Colonic mucosa (tissue), 4 donors: Measurements from ENCODE around the gene RNF214. TPM values are rescaled to one million over a fixed set of nuclear protein-coding genes. Genes with fewer than 3 reads are reported as not detected.

Experiments
- DNase-seq: peaks from one replicate; pipeline ENCODE4 v3.0.0-alpha.2; 2020
- H3K27ac ChIP-seq: fragments of 200-600 bp; one replicate; pipeline ENCODE4 v1.8.0; 2021
- H3K27me3 ChIP-seq: fragments of 200-600 bp; one replicate; pipeline ENCODE4 v1.8.0; 2021
- H3K36me3 ChIP-seq: fragments of 200-600 bp; one replicate; pipeline ENCODE4 v1.8.0; 2021
- H3K4me1 ChIP-seq: fragments of 200-600 bp; one replicate; pipeline ENCODE4 v1.8.0; 2021; ENCODE audit warnings: mild to moderate bottlenecking
- H3K4me3 ChIP-seq: fragments of 200-600 bp; one replicate; pipeline ENCODE4 v1.8.0; 2021
- H3K9ac ChIP-seq, 2 donors: one replicate each; pipeline ENCODE4 v1.7.0; 2013; ENCODE audit warnings: control low read depth in 2 of 2, low read depth in 2 of 2, low read length in 2 of 2
- H3K9me3 ChIP-seq: fragments of 200-600 bp; one replicate; pipeline ENCODE4 v1.8.0; 2021
- intact Hi-C: fragments of 100-400 bp; cut with DNase I; formaldehyde crosslinking; loops from one replicate; pipeline ENCODE4 v1.14.1; 2022
- total RNA-seq, 2 donors: library from RNA; stranded (reverse); fragmentation: NEBNext Ultra II Directional in 1 of 2; extraction: Animal tissue kit (Norgen Biotek cat#: 25700) in 1 of 2; gene quantifications; one replicate each; pipeline ENCODE4 v1.2.1, GENCODE V29; 2021
- TF ChIP-seq, protein P1 (sequence below): fragments of 200-600 bp; IDR thresholded peaks from one replicate; pipeline ENCODE4 v1.8.0; 2022; ENCODE audit warnings: antibody characterized with exemption, mild to moderate bottlenecking
- donor health status: healthy.
- donor health status: DM: no; HTN: no; CAD: no.
- donor health status: DM: no; HTN: no; CAD: no.

The RNF214 gene
- total RNA-seq, 2 donors from 2014 or later, result 20.0 to 20.3 TPM

DNA sequence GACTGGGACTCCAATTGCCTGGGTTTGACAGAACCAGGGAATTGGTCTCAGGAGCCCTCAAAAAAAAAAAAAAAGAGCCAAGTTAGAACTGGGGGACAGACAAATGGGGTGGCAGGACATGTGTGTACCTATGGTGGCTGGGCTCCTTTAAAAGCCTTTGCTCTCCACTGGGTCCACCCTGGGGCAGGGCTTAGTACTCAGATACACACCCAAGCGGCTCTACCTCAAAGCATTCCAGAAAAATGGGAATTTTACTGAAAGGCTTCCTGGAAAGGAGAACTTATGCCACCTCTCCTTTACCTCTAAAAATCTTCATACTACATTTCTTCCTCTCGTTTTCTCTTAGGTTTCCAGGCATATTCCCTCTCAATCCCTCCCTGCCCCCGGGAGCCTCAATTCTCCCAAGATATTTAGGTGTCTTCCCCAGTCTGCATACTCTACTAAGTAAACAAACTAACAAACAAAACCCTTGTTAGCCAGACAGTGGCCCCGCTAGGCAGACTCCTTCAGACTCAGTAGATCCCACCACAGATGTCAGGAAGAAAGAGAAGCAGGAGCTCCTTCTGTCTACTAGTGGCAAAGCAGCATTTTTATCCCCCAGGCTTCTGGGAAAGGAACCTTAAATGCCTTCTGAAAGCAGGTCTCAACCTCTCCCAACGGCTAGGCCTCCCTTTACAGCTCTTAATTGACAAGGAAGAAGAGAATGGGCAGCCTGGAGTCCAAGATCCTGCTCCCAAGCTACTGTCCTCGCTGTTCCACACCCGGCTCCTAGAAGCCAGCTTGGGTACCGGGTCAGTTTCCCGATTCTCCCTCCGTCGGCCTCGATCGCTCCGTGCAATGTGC lies 1.3 kb upstream of the RNF214 start:
- peaks cover 6% of the 10 kb centered on the region for H3K4me1 ChIP-seq
- H3K9me3 ChIP-seq, result no peaks in the 10 kb centered on the region
- no peaks in the 10 kb centered on the region for H3K27me3 ChIP-seq
- peaks cover 9% of the 10 kb centered on the region for H3K36me3 ChIP-seq
- peak overlapping the region; percentile 94 for H3K27ac ChIP-seq
- TF ChIP-seq, protein P1, sequence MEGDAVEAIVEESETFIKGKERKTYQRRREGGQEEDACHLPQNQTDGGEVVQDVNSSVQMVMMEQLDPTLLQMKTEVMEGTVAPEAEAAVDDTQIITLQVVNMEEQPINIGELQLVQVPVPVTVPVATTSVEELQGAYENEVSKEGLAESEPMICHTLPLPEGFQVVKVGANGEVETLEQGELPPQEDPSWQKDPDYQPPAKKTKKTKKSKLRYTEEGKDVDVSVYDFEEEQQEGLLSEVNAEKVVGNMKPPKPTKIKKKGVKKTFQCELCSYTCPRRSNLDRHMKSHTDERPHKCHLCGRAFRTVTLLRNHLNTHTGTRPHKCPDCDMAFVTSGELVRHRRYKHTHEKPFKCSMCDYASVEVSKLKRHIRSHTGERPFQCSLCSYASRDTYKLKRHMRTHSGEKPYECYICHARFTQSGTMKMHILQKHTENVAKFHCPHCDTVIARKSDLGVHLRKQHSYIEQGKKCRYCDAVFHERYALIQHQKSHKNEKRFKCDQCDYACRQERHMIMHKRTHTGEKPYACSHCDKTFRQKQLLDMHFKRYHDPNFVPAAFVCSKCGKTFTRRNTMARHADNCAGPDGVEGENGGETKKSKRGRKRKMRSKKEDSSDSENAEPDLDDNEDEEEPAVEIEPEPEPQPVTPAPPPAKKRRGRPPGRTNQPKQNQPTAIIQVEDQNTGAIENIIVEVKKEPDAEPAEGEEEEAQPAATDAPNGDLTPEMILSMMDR, result no peak
- intact Hi-C loops, result loop anchor here (2.0 to 5.0 kb wide), 2 partner anchors 50 to 96 kb away; partner anchors contain the start of gene CEP164
- H3K9ac ChIP-seq, result peak overlapping the region; percentile 97 to 100
- peak; percentile 82 for DNase-seq
- peak overlapping the region; percentile 97 for H3K4me3 ChIP-seq

DNA sequence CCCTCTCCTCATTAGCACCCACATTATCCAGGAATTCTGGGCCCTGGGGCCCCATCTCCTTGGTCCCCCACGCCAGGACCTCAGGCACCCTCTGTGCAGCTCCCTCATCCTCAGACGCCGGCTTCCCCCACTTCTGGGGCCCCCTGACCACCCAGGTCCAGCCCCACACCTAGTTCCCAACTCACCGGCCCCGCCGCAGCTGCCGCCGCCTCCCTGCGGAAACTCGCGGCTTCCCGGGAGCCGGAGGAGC lies 704 bp upstream of the RNF214 start, which contains the start of gene PCSK7:
Gene PCSK7 (minus strand): TSS at position 232 of the 250 bp plus-strand sequence. CDS start 2,229 bp downstream, outside the sequence.
- TF ChIP-seq, protein P1, result no peak
- H3K4me3 ChIP-seq, result peak within 1 kb of the TSS; percentile 97
- H3K9ac ChIP-seq, result peak within 1 kb of the TSS; percentile 97 to 100
- peaks cover 6% of the 10 kb centered on the region for H3K4me1 ChIP-seq
- H3K27ac ChIP-seq, result peak within 1 kb of the TSS; percentile 94
- intact Hi-C loops, result loop anchor here (2.0 to 5.0 kb wide), 2 partner anchors 51 to 96 kb away; partner anchors contain the start of gene CEP164
- no peaks in the 10 kb centered on the region for H3K9me3 ChIP-seq
- H3K36me3 ChIP-seq, result peaks cover 9% of the 10 kb centered on the region
- no peaks in the 10 kb centered on the region for H3K27me3 ChIP-seq
- peak; percentile 82 for DNase-seq

DNA sequence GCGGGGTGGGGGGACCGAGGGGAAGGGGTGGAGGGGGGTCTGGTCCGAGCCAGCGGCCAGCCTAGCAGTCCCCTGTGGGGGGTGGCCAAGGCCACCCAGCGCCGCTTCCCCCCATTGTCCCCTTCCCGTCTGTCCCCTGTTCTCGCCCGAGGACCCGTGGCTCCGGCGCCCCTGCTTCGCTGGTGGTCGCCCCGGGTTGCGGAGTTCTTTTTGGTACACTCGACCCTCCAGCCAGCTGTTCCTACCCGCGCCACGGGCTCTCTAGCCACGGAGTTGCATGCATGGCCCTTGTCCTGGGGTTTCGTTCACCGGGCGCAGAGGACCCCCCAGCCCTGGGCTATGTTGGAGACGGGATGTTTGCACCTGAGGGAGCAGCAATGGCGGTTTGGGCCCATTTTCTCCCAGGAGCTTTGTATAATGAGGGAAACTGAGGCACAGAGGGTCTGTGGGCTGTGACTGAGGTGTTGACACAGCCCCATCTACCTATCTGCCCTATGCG lies 489 bp downstream of the RNF214 start:
- peak overlapping the region; percentile 94 for H3K27ac ChIP-seq
- peak overlapping the region; percentile 97 for H3K4me3 ChIP-seq
- H3K9ac ChIP-seq, result peak overlapping the region; percentile 77 to 92
- TF ChIP-seq, protein P1, result no peak
- intact Hi-C loops, result loop anchor here (5.0 kb wide), 1 partner anchor 94 kb away; the partner anchor contains the start of gene CEP164
- H3K4me1 ChIP-seq, result peaks cover 6% of the 10 kb centered on the region
- no peaks in the 10 kb centered on the region for H3K27me3 ChIP-seq
- DNase-seq, result no peak
- H3K9me3 ChIP-seq, result no peaks in the 10 kb centered on the region
- peaks cover 9% of the 10 kb centered on the region for H3K36me3 ChIP-seq

DNA sequence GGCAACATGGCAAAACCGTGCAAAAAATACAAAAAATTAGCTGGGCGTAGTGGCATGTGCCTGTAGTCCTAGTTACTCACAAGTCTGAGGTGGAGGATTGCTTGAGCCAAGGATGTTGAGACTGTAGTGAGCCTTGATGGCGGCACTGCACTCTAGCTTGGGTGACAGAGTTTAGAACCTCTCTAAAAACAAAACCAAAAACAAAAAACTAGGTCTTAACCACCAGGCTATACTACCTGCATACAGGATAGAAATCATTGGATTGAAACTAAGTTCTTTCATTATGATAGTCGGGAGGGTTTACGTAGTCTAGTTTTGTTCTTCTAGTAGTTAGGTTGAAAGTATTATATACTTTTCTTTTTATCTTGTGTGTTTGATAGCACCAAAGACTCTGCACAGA lies 5.8 kb downstream of the RNF214 start:
- H3K4me3 ChIP-seq, result no peak overlapping the region
- no peaks in the 10 kb centered on the region for H3K27me3 ChIP-seq
- no peak for DNase-seq
- intact Hi-C loops, result no loop called here
- no peaks in the 10 kb centered on the region for H3K4me1 ChIP-seq
- TF ChIP-seq, protein P1, result no peak
- no peaks in the 10 kb centered on the region for H3K9me3 ChIP-seq
- H3K9ac ChIP-seq, result no peak overlapping the region
- no peaks in the 10 kb centered on the region for H3K36me3 ChIP-seq
- H3K27ac ChIP-seq, result no peak overlapping the region

DNA sequence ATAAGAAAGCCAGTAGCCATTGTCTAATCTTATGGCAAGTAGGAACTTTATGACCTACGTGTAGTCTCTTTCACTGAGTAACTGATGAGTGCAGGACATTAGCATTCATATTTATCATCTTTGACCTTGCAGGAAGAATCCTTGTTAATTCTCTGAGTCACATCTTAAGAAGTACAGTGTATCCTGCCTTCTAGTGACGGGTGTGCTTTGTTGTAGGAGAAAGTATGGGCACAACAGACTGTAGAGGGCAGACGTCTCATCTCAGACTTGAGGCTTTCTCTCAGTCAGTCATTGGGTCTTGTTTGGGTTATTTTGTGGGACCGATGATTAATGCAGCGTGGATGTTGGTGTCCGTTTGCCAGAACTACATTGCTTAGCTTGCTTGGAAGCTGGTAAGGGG lies 6.8 kb downstream of the RNF214 start:
- intact Hi-C loops, result no loop called here
- Histone ChIP-seq H3K4me3 (no peak overlapping the region), H3K9me3 (no peaks in the 10 kb centered on the region), H3K27me3 (no peaks in the 10 kb centered on the region), H3K4me1 (no peaks in the 10 kb centered on the region), H3K36me3 (peaks cover 4% of the 10 kb centered on the region), H3K9ac (no peak overlapping the region), H3K27ac (no peak overlapping the region)
- DNase-seq, result no peak
- TF ChIP-seq, protein P1, result no peak
